Effector CD8-positive, alpha-beta T cell (primary cell): Measurements from ENCODE around the gene MEX3A.
"Not testable (repeated sequence)": the region's sequence is repeated elsewhere in the genome, so short reads cannot be mapped to it uniquely, and the experiment has no call there.

Source experiments
- DNase-seq: peaks from one replicate; lab custom pipeline; 2025; lab: John Stamatoyannopoulos, UW

Gene MEX3A

GRCh38 chr1:156078728-156079127 lies 3.5 kb downstream of the MEX3A start:
- DNase-seq = no peak

DNA sequence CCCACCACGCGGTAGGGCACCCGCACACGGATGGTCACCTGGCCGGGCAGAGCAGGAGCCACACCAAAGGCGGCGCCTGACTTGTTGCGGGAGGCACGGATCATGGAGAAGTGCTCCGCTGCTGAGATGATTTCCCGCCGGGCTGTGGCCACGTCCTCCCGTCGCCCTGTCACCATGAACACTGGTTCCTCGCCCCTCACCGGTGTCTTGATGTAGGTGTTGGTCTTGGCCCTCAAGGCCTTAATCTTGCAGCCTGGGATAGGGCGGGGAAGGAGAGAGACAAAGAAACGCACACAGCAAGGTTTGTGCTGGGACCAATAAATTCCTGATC lies 4.9 kb downstream of the MEX3A start:
- no peak for DNase-seq

GRCh38 chr1:156076609-156077429 lies 5.4 kb downstream of the MEX3A start:
- DNase-seq = no peak

DNA sequence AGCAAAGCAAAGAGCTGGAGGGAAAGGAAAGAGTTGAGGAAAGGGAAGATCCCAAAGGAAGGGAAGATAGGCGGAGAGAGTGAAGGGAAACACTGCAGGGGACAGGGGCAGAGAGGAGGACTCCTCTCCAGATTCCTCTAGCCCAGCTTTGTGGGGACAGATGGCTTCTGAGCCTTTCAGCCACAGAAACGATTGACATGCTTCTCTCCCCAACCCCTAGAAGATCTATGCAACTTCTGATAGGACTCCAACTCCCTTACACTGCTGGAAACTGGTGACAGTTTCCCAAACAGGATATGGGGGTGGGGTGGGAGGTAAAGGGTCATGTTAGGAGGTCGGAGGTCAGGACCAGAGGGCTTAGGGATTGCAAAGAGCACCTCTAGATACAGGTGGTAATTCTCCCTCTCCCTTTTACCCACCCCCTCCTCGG lies 6.5 kb downstream of the MEX3A start:
- DNase-seq = no peak

DNA sequence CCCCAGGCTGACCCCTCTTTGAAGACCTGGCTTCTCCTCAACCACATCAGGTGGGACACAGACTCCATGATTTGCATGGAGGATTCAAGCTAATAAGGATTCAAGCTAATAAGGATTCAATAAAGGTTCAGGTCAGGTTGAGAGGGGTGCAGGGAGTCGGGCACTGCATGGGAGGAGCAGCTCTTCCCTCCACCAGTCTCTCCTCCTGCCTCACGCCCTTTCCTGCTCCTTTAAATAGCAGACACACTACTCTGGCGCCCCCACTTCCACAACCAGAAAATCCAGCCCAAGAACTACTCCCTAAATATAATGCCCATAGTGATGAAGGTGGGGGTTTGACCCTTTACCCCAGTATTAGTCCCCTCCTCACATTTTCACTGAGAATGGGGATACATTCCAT lies 7.1 kb downstream of the MEX3A start:
- no peak for DNase-seq

DNA sequence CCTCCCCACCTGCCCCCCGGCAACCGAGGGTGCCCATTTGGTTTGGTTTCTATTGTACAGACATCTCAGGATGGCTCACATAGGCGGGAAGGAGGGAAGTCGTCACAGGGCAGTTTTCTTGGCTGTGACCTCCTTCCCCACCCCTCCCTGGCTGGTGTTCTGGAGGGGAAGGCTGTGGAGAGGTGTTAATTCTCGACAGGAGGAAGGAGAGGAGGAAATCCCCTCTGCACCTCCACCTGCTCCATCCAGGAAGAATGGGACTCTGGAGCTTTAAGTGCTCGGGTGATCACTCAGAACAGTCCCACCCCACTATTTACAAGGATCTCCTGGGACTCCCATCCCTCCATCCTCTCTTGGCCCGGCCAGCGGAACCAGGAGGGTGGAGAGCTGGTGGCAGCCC lies 7.6 kb downstream of the MEX3A start:
- no peak for DNase-seq

- DNase-seq = no peak
Measured at GRCh38 chr1:156073740-156074139, 8.5 kb downstream of the MEX3A start.

DNA sequence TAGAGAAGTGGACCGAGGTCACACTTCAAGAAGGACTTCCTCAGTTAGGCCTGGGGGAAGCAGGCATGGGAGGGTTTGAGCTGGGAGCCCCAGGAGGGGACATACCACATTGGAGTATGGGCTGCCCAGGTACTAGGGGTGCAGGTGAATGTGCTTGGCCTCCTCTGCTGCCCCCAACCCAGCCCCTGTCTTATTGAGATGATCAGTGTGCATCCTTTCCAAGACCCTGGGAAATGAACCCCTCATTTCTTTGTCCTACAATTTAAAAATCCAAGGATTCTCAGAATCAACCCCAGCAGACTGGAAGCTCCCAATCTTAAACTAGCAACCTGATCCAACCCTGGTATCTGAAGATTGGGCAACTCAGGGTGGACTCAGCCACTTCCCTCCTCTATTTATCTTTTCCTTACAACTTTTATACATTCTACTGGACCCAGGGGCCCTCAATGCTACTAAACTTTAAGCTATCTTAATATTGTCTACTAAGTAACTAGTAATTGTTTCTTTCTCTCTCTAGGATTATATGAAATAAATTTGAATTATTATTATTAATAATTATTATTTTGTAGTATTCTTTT lies 9.1 kb downstream of the MEX3A start:
- DNase-seq = no peak

DNA sequence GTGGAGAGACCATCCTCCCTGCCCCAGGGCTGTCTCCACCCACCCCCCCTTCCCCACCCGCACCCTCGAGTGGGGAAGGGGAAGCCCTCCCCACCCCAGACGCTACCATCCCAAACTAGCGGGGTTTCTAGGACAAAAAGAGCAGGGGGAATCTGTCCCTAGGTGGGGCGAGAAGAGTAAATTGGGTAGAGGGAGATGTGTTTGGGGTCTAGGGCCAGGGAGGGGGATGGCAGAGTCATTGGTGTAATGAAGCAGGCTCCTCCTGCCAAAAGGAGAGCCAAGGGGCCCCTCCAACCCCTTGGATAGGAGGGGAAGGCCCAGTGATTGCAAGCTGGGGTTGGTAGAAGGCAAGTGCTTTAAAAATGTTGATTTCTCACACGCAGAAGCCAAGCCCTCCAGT lies 10.0 kb downstream of the MEX3A start:
- no peak for DNase-seq

DNA sequence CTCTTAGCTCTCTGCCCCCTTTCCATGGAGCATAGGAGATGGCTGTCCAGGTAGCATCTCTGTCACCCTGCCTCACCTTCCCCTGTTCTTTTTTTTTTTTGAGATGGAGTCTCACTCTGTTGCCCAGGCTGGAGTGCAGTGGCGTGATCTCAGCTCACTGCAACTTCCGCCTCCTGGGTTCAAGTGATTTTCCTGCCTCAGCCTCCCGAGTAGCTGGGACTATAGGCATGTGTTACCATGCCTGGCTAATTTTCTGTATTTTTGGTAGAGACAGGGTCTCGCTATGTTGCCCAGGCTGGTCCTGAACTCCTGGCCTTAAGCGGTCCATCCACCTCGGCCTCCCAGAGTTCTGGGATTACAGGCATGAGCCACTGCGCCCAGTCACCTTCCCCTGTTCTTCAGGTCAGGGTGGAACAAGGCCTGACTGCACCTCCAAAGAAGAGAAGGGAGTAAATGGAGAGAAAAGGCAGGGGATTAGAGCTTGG lies 10.9 kb downstream of the MEX3A start:
- DNase-seq = not testable (repeated sequence)

DNA sequence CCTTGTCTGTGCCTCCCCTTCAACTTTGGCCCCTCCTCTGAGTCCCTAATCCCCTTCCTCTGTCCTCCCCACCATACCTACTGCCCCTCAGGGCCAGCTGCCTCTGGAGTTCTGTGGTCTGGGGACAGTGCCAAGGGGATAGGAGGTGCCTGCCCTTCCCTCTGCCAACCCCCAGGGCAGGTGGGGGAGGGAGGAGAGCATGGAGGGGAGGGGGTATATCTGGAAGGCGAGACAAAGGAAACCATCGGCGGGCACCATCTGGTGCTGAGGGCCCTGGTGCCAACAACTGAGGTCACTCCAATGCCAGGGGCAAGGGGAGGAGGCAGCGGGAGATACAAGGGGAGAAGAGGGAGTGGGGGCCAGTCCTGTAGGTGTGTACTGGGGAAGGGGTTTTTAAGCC lies 11.7 kb downstream of the MEX3A start:
- DNase-seq = no peak

DNA sequence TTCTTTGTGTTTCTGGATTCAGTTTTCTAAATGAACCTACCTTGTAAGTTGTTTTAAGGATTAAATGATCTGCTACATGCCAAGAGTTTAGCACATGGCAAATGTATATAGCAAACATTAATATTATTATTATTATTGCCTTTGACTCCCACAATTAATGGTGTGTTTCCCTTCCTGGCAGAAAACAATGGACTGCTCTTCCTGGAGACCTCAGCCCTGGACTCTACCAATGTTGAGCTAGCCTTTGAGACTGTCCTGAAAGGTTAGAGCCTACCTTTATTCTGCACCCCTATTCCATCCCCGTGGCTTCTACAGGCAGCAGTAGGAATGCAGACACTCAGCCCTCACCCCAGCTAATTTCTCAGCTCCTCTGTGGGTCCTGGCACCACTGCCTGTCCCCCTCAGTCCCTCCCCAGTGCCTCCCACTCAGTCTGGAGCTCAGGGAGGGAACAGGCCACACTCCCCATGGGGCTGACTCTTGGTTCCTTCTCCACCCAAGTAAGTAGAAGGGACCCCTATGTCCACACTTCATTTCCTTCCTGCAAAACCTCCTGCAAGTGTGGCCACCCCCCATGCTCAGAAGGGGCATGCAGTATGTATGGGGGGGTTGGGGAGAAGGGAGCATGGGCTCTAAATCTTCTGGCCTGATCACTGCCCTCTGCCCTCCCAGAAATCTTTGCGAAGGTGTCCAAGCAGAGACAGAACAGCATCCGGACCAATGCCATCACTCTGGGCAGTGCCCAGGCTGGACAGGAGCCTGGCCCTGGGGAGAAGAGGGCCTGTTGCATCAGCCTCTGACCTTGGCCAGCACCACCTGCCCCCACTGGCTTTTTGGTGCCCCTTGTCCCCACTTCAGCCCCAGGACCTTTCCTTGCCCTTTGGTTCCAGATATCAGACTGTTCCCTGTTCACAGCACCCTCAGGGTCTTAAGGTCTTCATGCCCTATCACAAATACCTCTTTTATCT lies 12.5 kb downstream of the MEX3A start:
- no peak for DNase-seq

- no peak for DNase-seq
Measured at GRCh38 chr1:156067262-156067661, 15.0 kb downstream of the MEX3A start.

GRCh38 chr1:156065871-156066270 lies 16.4 kb downstream of the MEX3A start:
- DNase-seq = no peak

DNA sequence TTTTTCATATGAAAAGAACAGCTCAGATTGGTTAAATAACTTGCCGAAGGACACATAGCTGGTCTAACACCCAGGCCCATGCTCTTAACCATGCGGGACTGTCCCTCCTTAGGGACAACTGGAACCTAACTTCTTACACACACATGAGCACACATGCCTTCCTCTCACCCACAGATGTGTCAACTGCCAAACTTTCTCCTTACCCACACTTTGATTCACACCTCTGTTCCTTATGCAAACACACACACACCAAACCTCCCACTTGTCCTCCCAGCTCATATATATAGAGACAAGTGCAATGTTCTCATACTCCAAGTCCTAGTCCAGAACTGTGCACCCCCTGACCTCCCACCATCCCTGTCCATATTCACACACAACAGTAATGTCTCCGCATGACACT lies 17.1 kb downstream of the MEX3A start:
- DNase-seq = no peak

GRCh38 chr1:156064615-156065014 lies 17.6 kb downstream of the MEX3A start:
- no peak for DNase-seq

GRCh38 chr1:156063997-156064285 lies 18.3 kb downstream of the MEX3A start:
- no peak for DNase-seq

GRCh38 chr1:156062189-156062588 lies 20.1 kb downstream of the MEX3A start:
- DNase-seq = no peak

- no peak for DNase-seq
Measured at GRCh38 chr1:156060937-156061636, 21.2 kb downstream of the MEX3A start, which contains the start of gene RAB25. RAB25 (plus strand) TSS chr1:156061160; CDS start chr1:156061401, 241 bp downstream.

- no peak for DNase-seq
Measured at GRCh38 chr1:156056326-156056849, 25.9 kb downstream of the MEX3A start.

GRCh38 chr1:156055281-156056048 lies 26.8 kb downstream of the MEX3A start:
- DNase-seq = no peak
